Measurements from ENCODE around the gene PARVB. TPM values are rescaled to one million over a fixed set of nuclear protein-coding genes. Genes with fewer than 3 reads are reported as not detected.

The PARVB gene
- total RNA-seq, 1 donor from 2014 or later = 79.9 TPM

- H3K4me3 ChIP-seq (ENCODE audit: low read depth, low read length) = no peak overlapping the region
- no peak for DNase-seq (ENCODE audit: low read depth)
- no peak for TF ChIP-seq CTCF (conservative IDR thresholded peaks at IDR 0.05; ENCODE audit: low read depth, low read length)
Measured at GRCh38 chr22:44091751-44092150, 67.6 kb downstream of the PARVB start.

- no peak overlapping the region for H3K4me3 ChIP-seq (ENCODE audit: low read depth, low read length)
- no peak for TF ChIP-seq CTCF (conservative IDR thresholded peaks at IDR 0.05; ENCODE audit: low read depth, low read length)
- DNase-seq (ENCODE audit: low read depth) = no peak
Measured at GRCh38 chr22:44092636-44093220, 68.6 kb downstream of the PARVB start.

- TF ChIP-seq CTCF (conservative IDR thresholded peaks at IDR 0.05; ENCODE audit: low read depth, low read length) = no peak
- H3K4me3 ChIP-seq (ENCODE audit: low read depth, low read length) = no peak overlapping the region
- DNase-seq (ENCODE audit: low read depth) = no peak
Measured at GRCh38 chr22:44093791-44094190, 69.7 kb downstream of the PARVB start.

GRCh38 chr22:44094751-44095302 is 70.7 kb downstream of the PARVB start:
- TF ChIP-seq CTCF (conservative IDR thresholded peaks at IDR 0.05; ENCODE audit: low read depth, low read length) = no peak

GRCh38 chr22:44096736-44097135 is 72.6 kb downstream of the PARVB start:
- no peak overlapping the region for H3K4me3 ChIP-seq (ENCODE audit: low read depth, low read length)
- no peak for TF ChIP-seq CTCF (conservative IDR thresholded peaks at IDR 0.05; ENCODE audit: low read depth, low read length)
- no peak for DNase-seq (ENCODE audit: low read depth)

More at GRCh38 chr22:44094751-44095302, 70.7 kb downstream of the PARVB start:
- no peak for DNase-seq (ENCODE audit: low read depth)
- H3K4me3 ChIP-seq (ENCODE audit: low read depth, low read length) = no peak overlapping the region

- TF ChIP-seq CTCF (conservative IDR thresholded peaks at IDR 0.05; ENCODE audit: low read depth, low read length) = no peak
- DNase-seq (ENCODE audit: low read depth) = no peak
- no peak overlapping the region for H3K4me3 ChIP-seq (ENCODE audit: low read depth, low read length)
Measured at GRCh38 chr22:44097263-44098020, 73.3 kb downstream of the PARVB start.

Measured in epithelial cell of proximal tubule (primary cell).